ENCODE measurements around the gene ABCD3.
"Not testable (repeated sequence)": the region's sequence is repeated elsewhere in the genome, so short reads cannot be mapped to it uniquely, and the experiment has no call there.

Gene ABCD3

GRCh38 chr1:94428441-94428840, 10.3 kb downstream of the ABCD3 start:
- Histone ChIP-seq H3K23ac (ENCODE audit: low read length) (no peak overlapping the region), H3K79me1 (ENCODE audit: low read length) (no peaks in the 10 kb centered on the region), H2AFZ (ENCODE audit: insufficient read depth, low read length, poor library complexity) (no peak overlapping the region), H2BK12ac (ENCODE audit: low read length) (no peak overlapping the region), H3K27me3 (ENCODE audit: insufficient read depth, low read length) (no peaks in the 10 kb centered on the region), H3K79me2 (ENCODE audit: control insufficient read depth, insufficient read depth, low read length, poor library complexity) (peaks cover 3% of the 10 kb centered on the region), H3K4ac (ENCODE audit: low read depth, low read length) (no peak overlapping the region), H4K91ac (ENCODE audit: low read depth, low read length) (no peak overlapping the region), H4K8ac (ENCODE audit: low read depth, low read length) (no peak overlapping the region), H3K4me1 (ENCODE audit: control insufficient read depth in 1 of 2, insufficient read depth in 2 of 2, low read length in 2 of 2) (no peaks in the 10 kb centered on the region), H2AK5ac (ENCODE audit: low read length) (no peak overlapping the region), H4K12ac (ENCODE audit: low read depth, low read length) (no peak overlapping the region), H3K9me3 (ENCODE audit: insufficient read depth, low read depth, low read length) (no peaks in the 10 kb centered on the region), H3K9ac (ENCODE audit: low read length) (no peak overlapping the region), H3K18ac (ENCODE audit: low read length) (no peak overlapping the region), H2BK5ac (ENCODE audit: low read depth, low read length, poor library complexity) (no peak overlapping the region), H3K4me2 (ENCODE audit: low read length) (no peak overlapping the region), H3K27ac (ENCODE audit: low read depth, low read length) (no peak overlapping the region), H3K36me3 (ENCODE audit: control insufficient read depth in 1 of 2, insufficient read depth in 2 of 2, low read length in 2 of 2) (no peaks in the 10 kb centered on the region), H2BK120ac (ENCODE audit: insufficient read depth, low read length, poor library complexity) (no peak overlapping the region), H3K14ac (ENCODE audit: low read length) (no peak overlapping the region), H3K4me3 (ENCODE audit: low read depth, low read length) (no peak overlapping the region)
- no peak for DNase-seq
- no CpG with 5 or more reads among the region's 5 CpGs for WGBS (ENCODE audit: extremely low coverage, insufficient coverage, insufficient read length)

- not testable (repeated sequence) for H2AFZ ChIP-seq (ENCODE audit: insufficient read depth, low read length, poor library complexity); H3K4me2 ChIP-seq (ENCODE audit: low read length); H3K9me3 ChIP-seq (ENCODE audit: insufficient read depth, low read depth, low read length); H4K8ac ChIP-seq (ENCODE audit: low read depth, low read length); H3K14ac ChIP-seq (ENCODE audit: low read length); H3K4me1 ChIP-seq (ENCODE audit: control insufficient read depth in 1 of 2, insufficient read depth in 2 of 2, low read length in 2 of 2); H4K91ac ChIP-seq (ENCODE audit: low read depth, low read length); H4K12ac ChIP-seq (ENCODE audit: low read depth, low read length); H3K36me3 ChIP-seq (ENCODE audit: control insufficient read depth in 1 of 2, insufficient read depth in 2 of 2, low read length in 2 of 2); H3K4me3 ChIP-seq (ENCODE audit: low read depth, low read length); H3K27ac ChIP-seq (ENCODE audit: low read depth, low read length); H3K18ac ChIP-seq (ENCODE audit: low read length); H3K27me3 ChIP-seq (ENCODE audit: insufficient read depth, low read length); H2BK5ac ChIP-seq (ENCODE audit: low read depth, low read length, poor library complexity); H3K23ac ChIP-seq (ENCODE audit: low read length); H3K9ac ChIP-seq (ENCODE audit: low read length); H2BK120ac ChIP-seq (ENCODE audit: insufficient read depth, low read length, poor library complexity); H3K79me2 ChIP-seq (ENCODE audit: control insufficient read depth, insufficient read depth, low read length, poor library complexity); DNase-seq; H2BK12ac ChIP-seq (ENCODE audit: low read length); H2AK5ac ChIP-seq (ENCODE audit: low read length); H3K79me1 ChIP-seq (ENCODE audit: low read length)
- no CpG with 5 or more reads among the region's 3 CpGs for WGBS (ENCODE audit: extremely low coverage, insufficient coverage, insufficient read length)
- H3K4ac ChIP-seq (ENCODE audit: low read depth, low read length), result peak overlapping the region; percentile 83
Measured at GRCh38 chr1:94428927-94429528, 10.8 kb downstream of the ABCD3 start.

- not testable (repeated sequence) for H3K36me3 ChIP-seq (ENCODE audit: control insufficient read depth in 1 of 2, insufficient read depth in 2 of 2, low read length in 2 of 2); H3K23ac ChIP-seq (ENCODE audit: low read length); H2BK120ac ChIP-seq (ENCODE audit: insufficient read depth, low read length, poor library complexity); H4K91ac ChIP-seq (ENCODE audit: low read depth, low read length); H2AFZ ChIP-seq (ENCODE audit: insufficient read depth, low read length, poor library complexity); H2BK12ac ChIP-seq (ENCODE audit: low read length); H2AK5ac ChIP-seq (ENCODE audit: low read length); H3K18ac ChIP-seq (ENCODE audit: low read length); H3K79me1 ChIP-seq (ENCODE audit: low read length); H3K27me3 ChIP-seq (ENCODE audit: insufficient read depth, low read length); H4K12ac ChIP-seq (ENCODE audit: low read depth, low read length); H3K4me1 ChIP-seq (ENCODE audit: control insufficient read depth in 1 of 2, insufficient read depth in 2 of 2, low read length in 2 of 2); H4K8ac ChIP-seq (ENCODE audit: low read depth, low read length); H3K14ac ChIP-seq (ENCODE audit: low read length); H3K4me2 ChIP-seq (ENCODE audit: low read length); H3K4me3 ChIP-seq (ENCODE audit: low read depth, low read length); H2BK5ac ChIP-seq (ENCODE audit: low read depth, low read length, poor library complexity); H3K9me3 ChIP-seq (ENCODE audit: insufficient read depth, low read depth, low read length); H3K9ac ChIP-seq (ENCODE audit: low read length); H3K27ac ChIP-seq (ENCODE audit: low read depth, low read length); H3K79me2 ChIP-seq (ENCODE audit: control insufficient read depth, insufficient read depth, low read length, poor library complexity); DNase-seq
- WGBS (ENCODE audit: extremely low coverage, insufficient coverage, insufficient read length), result no CpG with 5 or more reads among the region's 1 CpG
- peak overlapping the region; percentile 83 for H3K4ac ChIP-seq (ENCODE audit: low read depth, low read length)
Measured at GRCh38 chr1:94430066-94430465, 11.9 kb downstream of the ABCD3 start.

GRCh38 chr1:94433866-94434265, 15.7 kb downstream of the ABCD3 start:
- Histone ChIP-seq H3K9ac (ENCODE audit: low read length) (no peak overlapping the region), H2AFZ (ENCODE audit: insufficient read depth, low read length, poor library complexity) (no peak overlapping the region), H4K12ac (ENCODE audit: low read depth, low read length) (no peak overlapping the region), H3K9me3 (ENCODE audit: insufficient read depth, low read depth, low read length) (no peaks in the 10 kb centered on the region), H3K27me3 (ENCODE audit: insufficient read depth, low read length) (no peaks in the 10 kb centered on the region), H3K14ac (ENCODE audit: low read length) (no peak overlapping the region), H3K18ac (ENCODE audit: low read length) (no peak overlapping the region), H3K23ac (ENCODE audit: low read length) (no peak overlapping the region), H3K79me2 (ENCODE audit: control insufficient read depth, insufficient read depth, low read length, poor library complexity) (peaks cover 3% of the 10 kb centered on the region), H3K27ac (ENCODE audit: low read depth, low read length) (no peak overlapping the region), H3K79me1 (ENCODE audit: low read length) (no peaks in the 10 kb centered on the region), H2BK5ac (ENCODE audit: low read depth, low read length, poor library complexity) (no peak overlapping the region), H4K8ac (ENCODE audit: low read depth, low read length) (no peak overlapping the region), H2BK12ac (ENCODE audit: low read length) (no peak overlapping the region), H3K4me2 (ENCODE audit: low read length) (no peak overlapping the region), H3K4ac (ENCODE audit: low read depth, low read length) (no peak overlapping the region), H2BK120ac (ENCODE audit: insufficient read depth, low read length, poor library complexity) (no peak overlapping the region), H3K4me3 (ENCODE audit: low read depth, low read length) (no peak overlapping the region), H2AK5ac (ENCODE audit: low read length) (no peak overlapping the region), H3K4me1 (ENCODE audit: control insufficient read depth in 1 of 2, insufficient read depth in 2 of 2, low read length in 2 of 2) (no peaks in the 10 kb centered on the region), H3K36me3 (ENCODE audit: control insufficient read depth in 1 of 2, insufficient read depth in 2 of 2, low read length in 2 of 2) (peaks cover 0 to 2% of the 10 kb centered on the region in 2 experiments), H4K91ac (ENCODE audit: low read depth, low read length) (no peak overlapping the region)
- DNase-seq, result peak; percentile 20 to 55
- WGBS (ENCODE audit: extremely low coverage, insufficient coverage, insufficient read length), result no CpG with 5 or more reads among the region's 2 CpGs

All from trophoblast cell (in vitro differentiated cells and primary cell).